GM21515 (cell line): Measurements from ENCODE around the gene IZUMO1.

Experiments
- ATAC-seq: cut with Tn5 transposase; IDR thresholded peaks from one replicate; pipeline ENCODE4 v1.9.1; 2021; ENCODE audit not compliant: unreplicated experiment

IZUMO1 gene

GRCh38 chr19:48757741-48758144, 11.0 kb upstream of the IZUMO1 start:
- no peak for ATAC-seq

GRCh38 chr19:48757089-48757675, 10.5 kb upstream of the IZUMO1 start:
- no peak for ATAC-seq

GRCh38 chr19:48756686-48757085, 10.0 kb upstream of the IZUMO1 start:
- no peak for ATAC-seq

- ATAC-seq = no peak
Measured at GRCh38 chr19:48756212-48756611, 9.5 kb upstream of the IZUMO1 start.

GRCh38 chr19:48755787-48756186, 9.1 kb upstream of the IZUMO1 start:
- ATAC-seq = no peak

- no peak for ATAC-seq
Measured at GRCh38 chr19:48755084-48755641, 8.5 kb upstream of the IZUMO1 start, which contains the start of gene FGF21. Gene FGF21, plus strand, starts transcription at chr19:48755524. Its CDS starts 713 bp downstream, at chr19:48756237.

GRCh38 chr19:48752496-48753365, 6.0 kb upstream of the IZUMO1 start, which contains the start of gene FUT1:
Gene FUT1, minus strand, starts transcription at chr19:48752641. Its CDS starts 1,360 bp downstream, at chr19:48751281.
- ATAC-seq = no peak

GRCh38 chr19:48751845-48752495, 5.3 kb upstream of the IZUMO1 start:
- no peak for ATAC-seq

- ATAC-seq = no peak
Measured at GRCh38 chr19:48750771-48751504, 4.2 kb upstream of the IZUMO1 start.

- ATAC-seq = no peak
Measured at GRCh38 chr19:48750351-48750750, 3.6 kb upstream of the IZUMO1 start.

- no peak for ATAC-seq
Measured at GRCh38 chr19:48749571-48750198, 3.0 kb upstream of the IZUMO1 start.

GRCh38 chr19:48746110-48746509, 599 bp downstream of the IZUMO1 start:
- ATAC-seq = no peak

GRCh38 chr19:48745208-48745995, 1.3 kb downstream of the IZUMO1 start:
- ATAC-seq = no peak

GRCh38 chr19:48742096-48742495, 4.6 kb downstream of the IZUMO1 start:
- no peak for ATAC-seq

- no peak for ATAC-seq
Measured at GRCh38 chr19:48741129-48741999, 5.3 kb downstream of the IZUMO1 start.

GRCh38 chr19:48740164-48740972, 6.3 kb downstream of the IZUMO1 start, which contains the start of gene RASIP1:
Gene RASIP1, minus strand, starts transcription at chr19:48740610. Its CDS starts 328 bp downstream, at chr19:48740282.
- ATAC-seq = no peak

- ATAC-seq = no peak
Measured at GRCh38 chr19:48739404-48740163, 7.1 kb downstream of the IZUMO1 start.
